HG02642 (cell line): ENCODE measurements around the gene FAM76B.

Experiments
- ATAC-seq: cut with Tn5 transposase; IDR thresholded peaks from one replicate; pipeline ENCODE4 v1.9.1; 2021; ENCODE audit warnings: mild to moderate bottlenecking; ENCODE audit not compliant: unreplicated experiment, poor library complexity

FAM76B gene

DNA sequence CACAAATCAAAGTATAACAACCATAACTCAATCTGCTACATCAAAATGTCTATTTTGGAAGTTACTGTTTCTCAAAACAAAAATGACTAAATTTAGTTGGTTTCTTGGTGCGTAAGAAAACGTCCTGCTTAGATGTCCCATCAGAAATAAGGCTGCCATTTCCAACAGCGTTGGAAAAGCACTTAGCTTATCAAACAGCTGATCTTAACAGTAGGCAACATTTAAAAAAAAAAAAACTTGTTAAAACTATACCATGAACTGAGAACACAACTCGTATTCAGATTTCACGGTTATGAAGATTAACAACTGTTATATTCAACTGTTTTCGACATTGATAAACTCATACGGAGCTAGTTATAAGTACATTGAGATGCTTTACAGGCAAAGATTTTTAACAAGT is 3.1 kb upstream of the FAM76B start:
- no peak for ATAC-seq

DNA sequence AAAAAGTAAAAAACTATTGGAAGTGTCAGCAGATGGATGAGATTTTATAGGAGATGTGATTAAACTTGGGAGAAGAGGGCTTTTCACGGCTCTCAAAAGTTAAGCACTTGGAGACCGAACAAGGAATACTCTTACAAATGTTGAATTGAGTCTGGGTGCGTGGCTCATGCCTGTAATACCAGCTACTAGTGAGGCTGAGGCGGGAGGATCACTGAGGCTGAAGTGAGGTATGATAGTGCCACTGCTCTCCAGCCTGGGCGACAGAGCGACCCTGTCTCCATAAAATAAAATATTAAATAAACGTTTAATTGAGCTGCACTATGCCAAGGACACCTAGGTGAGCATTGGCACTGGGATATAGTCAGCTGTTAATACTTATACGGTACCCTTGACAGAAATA is 2.6 kb upstream of the FAM76B start:
- ATAC-seq, result no peak

DNA sequence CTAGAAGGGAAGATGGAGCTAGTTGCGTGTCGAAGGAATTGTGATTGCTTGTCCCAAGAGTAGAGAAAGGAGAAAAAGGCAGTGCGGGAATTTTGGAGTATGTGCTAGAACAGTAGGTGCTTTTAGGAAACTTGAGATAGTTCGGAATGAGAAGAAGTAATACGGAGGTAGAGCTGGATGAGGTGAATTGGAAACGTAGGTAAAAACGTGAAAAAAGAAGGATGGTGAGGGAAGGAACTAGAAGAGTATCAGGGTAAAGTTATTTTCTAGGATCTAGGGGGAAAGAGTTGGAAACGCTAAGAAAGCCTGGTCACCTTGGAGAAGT is 2.1 kb upstream of the FAM76B start:
- ATAC-seq, result no peak

GRCh38 chr11:95790933-95791708 is 1.5 kb upstream of the FAM76B start:
- ATAC-seq, result no peak

- ATAC-seq, result peak; percentile 74
Observed at GRCh38 chr11:95790123-95790932, 746 bp upstream of the FAM76B start, which contains the start of gene CEP57. Gene CEP57, plus strand, starts transcription at chr11:95790498. Its CDS starts 201 bp downstream, at chr11:95790699.

DNA sequence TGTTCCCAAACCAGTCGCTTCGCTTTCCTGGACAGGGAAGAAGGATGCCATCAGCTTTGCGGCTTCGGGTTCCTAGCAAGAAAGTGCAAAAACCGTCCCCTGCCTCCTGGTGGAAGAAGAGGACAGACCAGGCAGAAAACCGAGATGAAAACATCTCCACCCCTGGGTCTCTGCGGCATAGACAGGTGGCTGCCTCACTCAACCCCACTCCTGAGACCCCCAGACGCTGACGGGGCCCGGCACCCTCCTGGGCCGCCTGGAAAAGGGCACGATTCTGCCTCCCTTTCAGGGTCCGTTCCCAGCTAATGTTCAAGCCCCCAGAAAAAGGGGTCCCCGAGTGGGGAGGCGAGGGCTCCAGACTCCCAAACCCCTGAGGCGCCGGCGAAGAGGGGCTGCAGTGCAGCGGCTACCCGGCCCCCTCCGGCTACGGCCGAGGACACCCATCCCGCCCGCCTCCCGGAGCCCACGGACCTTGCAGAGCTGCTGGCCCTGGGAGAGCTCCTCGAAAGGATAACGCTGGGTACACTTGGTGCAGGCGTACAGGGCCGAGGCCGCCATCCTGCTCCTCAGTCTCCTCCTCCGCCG is 569 bp downstream of the FAM76B start:
- ATAC-seq, result peak; percentile 3

DNA sequence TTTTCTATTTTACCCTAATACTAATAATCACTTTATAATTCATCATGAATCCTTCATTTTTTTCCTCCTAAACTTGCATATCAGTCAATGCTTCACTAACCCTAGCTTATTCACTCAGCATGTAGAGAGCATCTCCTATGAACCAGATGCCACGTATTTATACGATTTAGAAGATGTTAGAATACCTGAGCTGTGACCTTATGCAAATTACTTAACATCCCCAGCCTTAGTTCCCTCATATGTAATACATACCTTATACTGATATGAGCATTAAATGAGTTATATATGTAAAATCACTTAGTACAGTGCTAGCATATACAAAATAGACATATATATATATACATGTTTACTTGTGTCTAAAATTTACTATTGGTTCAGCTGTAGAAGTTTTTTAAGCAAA is 9.0 kb downstream of the FAM76B start:
- ATAC-seq, result no peak

GRCh38 chr11:95778699-95779098 is 10.9 kb downstream of the FAM76B start:
- no peak for ATAC-seq

DNA sequence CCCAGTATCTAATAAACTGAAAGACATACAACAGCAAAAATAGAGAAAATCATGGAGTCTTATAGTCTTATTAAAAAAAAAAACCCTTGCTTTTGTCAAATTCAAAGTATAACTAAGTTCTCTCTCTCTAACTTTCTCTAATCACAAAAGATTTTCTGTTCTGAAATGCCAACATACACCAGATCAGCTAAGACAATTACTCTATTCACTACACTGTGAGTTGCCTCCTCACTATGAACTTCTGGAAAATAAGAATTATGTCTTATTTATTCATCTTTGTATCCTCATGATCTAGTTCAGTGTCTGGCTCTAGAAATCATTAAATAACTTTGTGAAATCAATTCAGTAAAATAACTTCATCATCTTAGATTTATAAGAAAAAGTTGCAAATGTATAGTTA is 12.7 kb downstream of the FAM76B start:
- ATAC-seq, result no peak

DNA sequence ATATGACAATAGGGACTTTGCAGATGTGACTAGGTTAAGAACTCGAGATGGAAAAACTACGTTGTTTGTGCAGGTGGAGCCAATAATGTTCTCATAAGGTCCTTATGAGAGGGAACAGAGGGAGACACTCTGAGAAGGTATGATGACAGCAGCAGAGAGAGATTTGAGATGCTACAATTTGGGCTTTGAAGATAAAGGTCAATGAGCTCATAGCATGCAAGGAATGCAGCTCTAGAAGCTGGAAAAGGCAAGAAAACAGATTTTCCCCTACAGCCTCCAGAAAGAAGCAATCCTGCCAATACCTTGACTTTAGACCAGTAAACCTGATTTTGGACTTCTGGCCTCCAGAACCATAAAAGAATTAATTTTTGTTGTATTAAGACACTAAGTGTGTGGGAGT is 21.1 kb downstream of the FAM76B start:
- no peak for ATAC-seq

DNA sequence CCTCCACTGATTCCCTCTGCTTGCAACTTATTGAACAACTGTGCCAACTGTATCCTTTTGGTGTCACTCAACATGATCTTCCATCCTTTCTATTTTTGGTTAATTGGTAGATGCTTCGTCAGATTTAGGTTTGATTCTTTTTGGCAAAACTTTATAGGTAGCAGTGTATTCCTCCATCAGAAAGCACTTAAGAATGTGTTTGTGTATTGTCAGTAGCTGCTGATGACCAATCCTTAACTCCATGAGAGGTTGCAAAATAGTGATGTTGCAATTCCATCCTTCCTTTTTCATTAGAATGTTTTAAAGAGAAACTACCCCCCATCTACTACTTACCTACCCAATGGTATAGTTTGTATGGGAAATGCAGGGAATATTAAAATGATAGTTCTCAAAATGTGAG is 22.1 kb downstream of the FAM76B start:
- no peak for ATAC-seq

- ATAC-seq, result no peak
Observed at GRCh38 chr11:95766701-95767100, 22.9 kb downstream of the FAM76B start.

GRCh38 chr11:95764267-95764898 is 25.2 kb downstream of the FAM76B start:
- ATAC-seq, result no peak

DNA sequence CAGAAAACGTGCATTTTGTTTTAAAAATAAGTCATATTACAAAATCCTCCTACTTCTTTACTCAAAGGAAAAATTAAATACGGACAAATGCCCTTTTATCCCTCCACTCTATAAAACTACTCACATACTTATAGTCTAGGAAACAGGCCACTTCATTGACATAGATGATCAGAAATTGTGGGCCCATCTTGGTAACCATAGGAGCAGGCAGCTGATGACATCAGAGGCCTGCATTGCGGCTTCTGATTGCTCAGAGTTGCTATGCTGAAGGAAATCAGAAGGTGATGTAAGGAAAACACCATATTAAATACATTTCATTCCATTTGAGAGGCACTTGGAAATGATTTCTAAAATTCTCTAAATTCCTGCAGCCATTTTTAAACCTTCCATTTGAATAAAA is 27.0 kb downstream of the FAM76B start:
- no peak for ATAC-seq

GRCh38 chr11:95760941-95761340 is 28.6 kb downstream of the FAM76B start:
- ATAC-seq, result no peak

GRCh38 chr11:95751515-95751914 is 38.1 kb downstream of the FAM76B start:
- ATAC-seq, result no peak

DNA sequence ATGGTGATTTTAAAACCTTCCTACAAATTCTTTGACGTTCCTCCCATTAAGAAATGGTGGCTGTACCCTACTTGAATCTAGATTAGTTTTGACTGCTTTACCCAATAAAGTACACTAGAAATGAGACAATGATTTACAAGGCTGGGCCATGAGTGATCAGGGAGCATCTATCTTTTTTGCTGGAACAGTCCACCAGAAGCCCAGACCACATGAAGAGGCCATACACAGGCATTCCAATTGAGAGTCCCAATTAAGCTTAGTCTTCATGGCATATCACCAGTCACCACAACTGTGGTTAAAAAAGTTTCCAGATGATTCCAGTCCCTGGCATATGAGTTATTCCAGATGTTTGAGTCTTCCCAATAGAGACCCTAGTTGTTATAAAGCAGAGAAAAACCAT is 39.5 kb downstream of the FAM76B start:
- ATAC-seq, result no peak

- no peak for ATAC-seq
Observed at GRCh38 chr11:95739108-95739938, 50.3 kb downstream of the FAM76B start.

GRCh38 chr11:95736809-95737208 is 52.8 kb downstream of the FAM76B start:
- no peak for ATAC-seq

DNA sequence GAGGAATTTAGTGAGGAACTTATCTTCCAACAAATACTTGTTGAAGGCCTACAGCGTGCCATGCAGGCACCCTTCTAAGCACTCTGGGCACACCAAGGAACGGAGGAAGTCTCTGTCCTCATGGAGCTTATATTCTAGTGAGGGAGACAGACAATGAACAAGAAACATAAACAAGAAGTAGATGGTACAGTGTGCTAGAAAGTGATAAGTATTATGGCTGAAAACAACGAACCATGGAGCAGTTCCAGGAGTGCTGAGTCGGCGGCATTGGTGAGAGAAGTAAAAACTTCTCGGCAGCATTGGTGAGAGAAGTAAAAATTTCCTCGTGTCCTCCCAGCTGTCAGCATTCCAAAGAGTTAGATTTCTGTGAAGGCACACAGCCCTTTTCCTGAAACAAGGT is 53.2 kb downstream of the FAM76B start:
- ATAC-seq, result no peak
